HUES64 (cell line): ENCODE results near the gene DUSP7.

Experiments
- H3K27ac ChIP-seq: 2 replicates; pipeline ENCODE4 v1.7.0; 2013; ENCODE audit warnings: low read depth, low read length, inconsistent platforms
- H3K27me3 ChIP-seq: 2 replicates; pipeline ENCODE4 v1.6.1; 2013; ENCODE audit warnings: mild to moderate bottlenecking, low read length; ENCODE audit not compliant: insufficient read depth
- H3K36me3 ChIP-seq: 2 replicates; pipeline ENCODE4 v1.6.1; 2013; ENCODE audit warnings: mild to moderate bottlenecking, low read length; ENCODE audit not compliant: insufficient read depth
- H3K4me1 ChIP-seq: 2 replicates; pipeline ENCODE4 v1.6.1; 2013; ENCODE audit warnings: mild to moderate bottlenecking, low read length, moderate library complexity; ENCODE audit not compliant: insufficient read depth
- H3K4me3 ChIP-seq: 2 replicates; pipeline ENCODE4 v1.5.1; 2013; ENCODE audit warnings: mild to moderate bottlenecking, low read length, moderate library complexity
- H3K9ac ChIP-seq: 2 replicates; pipeline ENCODE4 v1.6.1; 2013; ENCODE audit warnings: mild to moderate bottlenecking, low read depth, low read length
- H3K9me3 ChIP-seq: 2 replicates; pipeline ENCODE4 v1.6.1; 2013; ENCODE audit warnings: low read depth, low read length; ENCODE audit not compliant: insufficient read depth
- WGBS: fragments of 150-250, 120-280 bp; methylation state at CpG from one replicate; pipeline ENCODE4 v1.1.7; 2013; ENCODE audit warnings: missing lambda C conversion rate; 5-methylcytosine and 5-hydroxymethylcytosine counted together

DUSP7 gene

DNA sequence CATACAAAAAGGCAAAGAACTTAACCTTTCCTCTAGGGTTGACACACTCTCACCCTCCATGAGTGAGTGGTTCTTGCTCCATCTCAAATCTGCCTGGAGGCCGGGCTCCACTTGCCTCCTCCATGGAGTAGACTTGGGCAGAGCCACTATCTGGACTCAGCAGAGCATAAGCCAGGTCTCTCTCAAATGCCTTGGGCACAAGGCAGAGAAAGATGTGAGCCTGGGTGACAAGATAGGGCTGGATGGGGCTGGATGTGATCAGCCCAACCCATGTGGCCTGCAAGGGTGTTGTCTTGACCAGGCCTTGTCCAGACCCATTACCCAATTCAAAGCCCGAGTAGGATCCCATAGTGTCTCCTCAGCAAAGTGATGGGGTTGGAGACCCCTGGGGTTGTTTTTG lies 56.5 kb downstream of the DUSP7 start:
- Histone ChIP-seq H3K27me3 (no peaks in the 10 kb centered on the region), H3K27ac (no peak overlapping the region), H3K9ac (no peak overlapping the region), H3K4me1 (peaks cover 19% of the 10 kb centered on the region; the same call in 1 of the 2 replicates), H3K9me3 (no peaks in the 10 kb centered on the region), H3K4me3 (no peak overlapping the region), H3K36me3 (peaks cover 4% of the 10 kb centered on the region)
- WGBS = 89% methylated on average over 2 of the region's 2 CpGs
